AG09309 (cell line): ENCODE results near the gene DHRSX.
"Not testable (repeated sequence)": the region's sequence is repeated elsewhere in the genome, so short reads cannot be mapped to it uniquely, and the experiment has no call there.

Experiments
- DNase-seq: peaks from one replicate; pipeline ENCODE4 v3.0.0-alpha.2; 2010; ENCODE audit warnings: low read depth
- H3K4me3 ChIP-seq: 2 replicates; pipeline ENCODE4 v1.5.1; 2011; ENCODE audit warnings: mild to moderate bottlenecking, low read depth, low read length, moderate library complexity; ENCODE audit not compliant: control insufficient read depth
- CTCF ChIP-seq: IDR thresholded peaks from 2 replicates; pipeline ENCODE4 v1.5.1; 2011; ENCODE audit warnings: mild to moderate bottlenecking, low read depth, low read length, inconsistent platforms; ENCODE audit not compliant: insufficient read depth, control insufficient read depth; ENCODE audit errors: missing control alignments

The DHRSX gene

GRCh38 chrX:2508648-2509335 is 8.0 kb upstream of the DHRSX start:
- DNase-seq = no peak
- TF ChIP-seq CTCF = no peak

GRCh38 chrX:2507904-2508627 is 7.3 kb upstream of the DHRSX start:
- H3K4me3 ChIP-seq = no peak overlapping the region
- no peak for TF ChIP-seq CTCF
- DNase-seq = no peak

More at GRCh38 chrX:2508648-2509335, 8.0 kb upstream of the DHRSX start:
- H3K4me3 ChIP-seq = no peak overlapping the region

GRCh38 chrX:2507196-2507595 is 6.4 kb upstream of the DHRSX start:
- no peak for TF ChIP-seq CTCF
- no peak for DNase-seq
- H3K4me3 ChIP-seq = no peak overlapping the region

- not testable (repeated sequence) for DNase-seq, H3K4me3 ChIP-seq
Measured at GRCh38 chrX:2505341-2505740, 4.6 kb upstream of the DHRSX start.

GRCh38 chrX:2504706-2505332 is 4.0 kb upstream of the DHRSX start:
- no peak overlapping the region for H3K4me3 ChIP-seq
- no peak for TF ChIP-seq CTCF
- no peak for DNase-seq

- TF ChIP-seq CTCF = no peak
- no peak for DNase-seq
- H3K4me3 ChIP-seq = no peak overlapping the region
Measured at GRCh38 chrX:2503591-2504500, 3.1 kb upstream of the DHRSX start.
